Stomach (tissue), 4 donors: ENCODE data around the gene XPC.

Source experiments
- CTCF ChIP-seq, 7 experiments: fragments of 450-650 bp in 4 of 7; fragments of 200-600 bp in 3 of 7; sonication (generic) in 3 of 7; IDR thresholded peaks; one replicate each; pipeline ENCODE4 v1.5.1; 2016 to 2019; ENCODE audit warnings: antibody characterized with exemption in 7 of 7, control low read depth in 2 of 7, mild to moderate bottlenecking in 1 of 7
- EP300 ChIP-seq: sonication (generic); formaldehyde crosslinking; IDR thresholded peaks from one replicate; pipeline ENCODE4 v1.6.1; 2017; ENCODE audit warnings: antibody characterized with exemption
- POLR2A ChIP-seq, 4 donors: fragments of 450-650 bp; IDR thresholded peaks; one replicate each; pipeline ENCODE4 v1.6.1; 2016; ENCODE audit warnings: antibody characterized with exemption in 4 of 4, control low read depth in 2 of 4, mild to moderate bottlenecking in 1 of 4, moderate library complexity in 1 of 4

DNA sequence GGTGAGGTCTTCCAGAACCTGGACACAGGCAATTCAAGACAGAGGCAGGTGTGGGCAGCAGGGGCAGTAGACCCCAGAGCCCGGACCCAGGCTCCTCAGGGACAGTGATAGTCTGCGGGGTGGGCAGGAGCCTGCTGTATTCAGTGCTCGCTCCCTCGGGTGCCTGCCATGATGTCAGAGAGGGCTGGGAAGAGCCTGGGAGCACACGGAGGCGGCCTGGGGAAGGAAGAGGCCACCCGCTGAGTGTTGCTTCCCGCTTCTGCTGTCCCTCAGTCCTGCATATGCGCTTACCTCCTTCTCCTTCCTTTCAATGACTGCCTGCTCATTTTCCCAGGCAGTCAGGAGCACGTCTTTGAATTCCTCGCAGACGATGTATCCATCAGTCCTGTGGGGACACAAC lies 30.8 kb downstream of the XPC start:
- TF ChIP-seq CTCF (IDR thresholded peaks at IDR 0.05): no peak
- no peak for TF ChIP-seq EP300
- TF ChIP-seq POLR2A (IDR thresholded peaks at IDR 0.05): no peak
